ENCODE results near the gene C14orf93. TPM values are rescaled to one million over a fixed set of nuclear protein-coding genes. Genes with fewer than 3 reads are reported as not detected.

The C14orf93 gene
- total RNA-seq, 1 experiment from 2014 or later = 8.2 TPM

DNA sequence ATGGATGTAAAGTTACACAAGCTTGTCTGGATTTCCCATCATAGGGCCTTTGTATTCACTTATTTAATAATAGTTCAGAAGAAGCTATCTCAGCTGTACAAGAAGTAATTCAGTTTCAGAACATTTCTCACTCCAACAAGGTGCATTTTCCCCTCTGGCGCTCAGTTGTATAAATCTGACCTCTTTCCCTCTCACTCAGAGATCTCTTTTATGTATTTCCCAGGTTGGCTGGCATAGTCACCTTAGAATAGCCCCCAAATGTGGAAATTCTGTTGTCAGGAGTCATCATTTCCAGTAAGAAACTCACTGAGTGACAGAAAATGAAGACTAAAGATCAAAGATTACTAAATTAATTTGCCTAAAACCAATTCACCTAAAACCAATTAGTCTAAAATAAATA is 38.8 kb downstream of the C14orf93 start:
- WGBS (ENCODE audit: extremely low coverage, insufficient read length, low lambda C conversion rate) = no CpG with 5 or more reads among the region's 1 CpG
- H4K91ac ChIP-seq (ENCODE audit: insufficient read length, low read depth, low read length) = no peak overlapping the region
- H4K8ac ChIP-seq (replicated peaks; ENCODE audit: insufficient read length, low read depth, low read length) = no peak overlapping the region
- H2BK5ac ChIP-seq (ENCODE audit: insufficient read length, low read length) = no peak overlapping the region
- TF ChIP-seq, protein P1, sequence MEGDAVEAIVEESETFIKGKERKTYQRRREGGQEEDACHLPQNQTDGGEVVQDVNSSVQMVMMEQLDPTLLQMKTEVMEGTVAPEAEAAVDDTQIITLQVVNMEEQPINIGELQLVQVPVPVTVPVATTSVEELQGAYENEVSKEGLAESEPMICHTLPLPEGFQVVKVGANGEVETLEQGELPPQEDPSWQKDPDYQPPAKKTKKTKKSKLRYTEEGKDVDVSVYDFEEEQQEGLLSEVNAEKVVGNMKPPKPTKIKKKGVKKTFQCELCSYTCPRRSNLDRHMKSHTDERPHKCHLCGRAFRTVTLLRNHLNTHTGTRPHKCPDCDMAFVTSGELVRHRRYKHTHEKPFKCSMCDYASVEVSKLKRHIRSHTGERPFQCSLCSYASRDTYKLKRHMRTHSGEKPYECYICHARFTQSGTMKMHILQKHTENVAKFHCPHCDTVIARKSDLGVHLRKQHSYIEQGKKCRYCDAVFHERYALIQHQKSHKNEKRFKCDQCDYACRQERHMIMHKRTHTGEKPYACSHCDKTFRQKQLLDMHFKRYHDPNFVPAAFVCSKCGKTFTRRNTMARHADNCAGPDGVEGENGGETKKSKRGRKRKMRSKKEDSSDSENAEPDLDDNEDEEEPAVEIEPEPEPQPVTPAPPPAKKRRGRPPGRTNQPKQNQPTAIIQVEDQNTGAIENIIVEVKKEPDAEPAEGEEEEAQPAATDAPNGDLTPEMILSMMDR (conservative IDR thresholded peaks at IDR 0.05) = no peak
- Mint-ChIP-seq H3K4me3 (peak overlapping the region in 1 of 2 experiments; percentile 10; a peak in 1 of 5 replicates), H3K36me3 (ENCODE audit: insufficient read depth in 1 of 3, low read depth in 3 of 3) (peaks cover 27 to 67% (median 65%) of the 10 kb centered on the region in 3 experiments), H3K27ac (no peak overlapping the region), H3K9me3 (no peaks in the 10 kb centered on the region), H3K4me1 (peaks cover 4 to 14% of the 10 kb centered on the region in 2 experiments), H3K27me3 (ENCODE audit: low read depth) (no peaks in the 10 kb centered on the region; the same call in none of the 2 replicates)
- H3K56ac ChIP-seq (ENCODE audit: insufficient read length, low read depth, low read length) = no peak overlapping the region
- no peak overlapping the region for H3T11ph ChIP-seq (ENCODE audit: low read length)
- DNase-seq = no peak
- H3K4me1 ChIP-seq (ENCODE audit: insufficient read depth, low read length) = no peaks in the 10 kb centered on the region
- H3K9me3 ChIP-seq (ENCODE audit: control insufficient read depth, low read depth, low read length) = no peaks in the 10 kb centered on the region
- H3K79me2 ChIP-seq (ENCODE audit: insufficient read depth, low read length) = no peaks in the 10 kb centered on the region
- H3K23ac ChIP-seq (ENCODE audit: insufficient read length, low read depth, low read length) = no peak overlapping the region
- H3K4me2 ChIP-seq (ENCODE audit: insufficient read depth, insufficient read length, low read length) = no peak overlapping the region
- no peak overlapping the region for H3K27ac ChIP-seq (ENCODE audit: insufficient read length, low read depth, low read length)
- no peak overlapping the region for H2BK15ac ChIP-seq (ENCODE audit: low read depth, low read length)
- H3K79me1 ChIP-seq (ENCODE audit: insufficient read depth, low read depth, low read length, poor library complexity, severe bottlenecking) = no peaks in the 10 kb centered on the region
- H3K18ac ChIP-seq (ENCODE audit: insufficient read length, low read depth, low read length) = no peak overlapping the region
- H3K14ac ChIP-seq (ENCODE audit: insufficient read depth, low read length) = no peak overlapping the region
- no peak overlapping the region for H2AK5ac ChIP-seq (ENCODE audit: insufficient read length, low read length)
- H3K4ac ChIP-seq (ENCODE audit: low read depth, low read length) = no peak overlapping the region
- H3K9ac ChIP-seq (ENCODE audit: extremely low read depth, insufficient read length, low read length) = no peak overlapping the region
- no peaks in the 10 kb centered on the region for H3K27me3 ChIP-seq (ENCODE audit: insufficient read depth, low read length)
- no peaks in the 10 kb centered on the region for H4K20me1 ChIP-seq (ENCODE audit: control insufficient read depth, insufficient read depth, insufficient read length)
- no peak overlapping the region for H2BK20ac ChIP-seq (ENCODE audit: low read depth, low read length, poor library complexity, severe bottlenecking)
- no peak overlapping the region for H2BK120ac ChIP-seq (ENCODE audit: low read depth, low read length, poor library complexity, severe bottlenecking)
- H2AFZ ChIP-seq (ENCODE audit: low read length) = no peak overlapping the region
- H4K5ac ChIP-seq (ENCODE audit: insufficient read length, low read depth, low read length) = no peak overlapping the region
- H3K23me2 ChIP-seq (ENCODE audit: insufficient read length, low read depth, low read length, poor library complexity, severe bottlenecking) = no peaks in the 10 kb centered on the region
- H2BK12ac ChIP-seq (ENCODE audit: insufficient read length, low read depth, low read length) = no peak overlapping the region

Measured in H9 (cell line).